Prostate gland (tissue), 2 donors: ENCODE data around the gene HSD17B1. TPM values are rescaled to one million over a fixed set of nuclear protein-coding genes. Genes with fewer than 3 reads are reported as not detected.
"Not testable (repeated sequence)": the region's sequence is repeated elsewhere in the genome, so short reads cannot be mapped to it uniquely, and the experiment has no call there.

Source experiments
- DNase-seq: peaks from one replicate; pipeline ENCODE4 v3.0.0-alpha.2; 2019; ENCODE audit warnings: low spot score
- H3K27ac ChIP-seq, 2 donors: fragments of 200-600 bp; sonication (generic); 2 replicates each; pipeline ENCODE4 v1.5.1; 2017 to 2019
- H3K27me3 ChIP-seq: fragments of 200-600 bp; sonication (generic); replicated peaks from 2 replicates; pipeline ENCODE4 v1.5.1; 2019; ENCODE audit not compliant: insufficient read depth
- H3K36me3 ChIP-seq, 2 donors: fragments of 200-600 bp; sonication (generic); 1 replicate in 1 of 2; 2 replicates in 1 of 2; pipeline versions ENCODE4 v1.5.1 to v1.8.1; 2017 to 2019
- H3K4me1 ChIP-seq: fragments of 200-600 bp; sonication (generic); replicated peaks from 2 replicates; pipeline ENCODE4 v1.5.1; 2019
- H3K4me3 ChIP-seq, 2 donors: fragments of 200-600 bp; sonication (generic); 2 replicates each; pipeline ENCODE4 v1.5.1; 2017 to 2019
- H3K9me3 ChIP-seq: fragments of 200-600 bp; sonication (generic); 2 replicates; pipeline ENCODE4 v1.5.1; 2017
- CTCF ChIP-seq, 4 experiments: fragments of 200-600 bp in 2 of 4; fragments of 450-650 bp in 2 of 4; sonication (generic) in 2 of 4; IDR thresholded peaks; 1 replicate in 3 of 4; 2 replicates in 1 of 4; pipeline ENCODE4 v1.5.1; 2016 to 2019; ENCODE audit warnings: antibody characterized with exemption in 4 of 4, mild to moderate bottlenecking in 2 of 4, moderate library complexity in 2 of 4
- POLR2A ChIP-seq: fragments of 450-650 bp; IDR thresholded peaks from one replicate; pipeline ENCODE4 v1.6.1; 2016; ENCODE audit warnings: antibody characterized with exemption, mild to moderate bottlenecking
- POLR2AphosphoS5 ChIP-seq: sonication (generic); formaldehyde crosslinking; IDR thresholded peaks from one replicate; pipeline ENCODE4 v1.6.1; 2017; ENCODE audit warnings: antibody characterized with exemption
- WGBS: methylation state at CpG from one replicate; pipeline ENCODE4 v1.1.5; 2018; 5-methylcytosine and 5-hydroxymethylcytosine counted together
- intact Hi-C: fragments of 100-400 bp; cut with DNase I; formaldehyde crosslinking; loops from one replicate; pipeline ENCODE4 v1.14.2; 2022
- total RNA-seq, 2 donors: library from RNA; depleted of rRNA; stranded (reverse); fragments of >200 nt; gene quantifications; one replicate each; pipeline ENCODE4 v1.1.0, GENCODE V29; 2016

The HSD17B1 gene
- total RNA-seq, 2 donors from 2014 or later = 4.1 to 16.2 TPM

- intact Hi-C loops = no loop called here
Measured at GRCh38 chr17:42538482-42538881, 14.2 kb upstream of the HSD17B1 start.

GRCh38 chr17:42540558-42540957 lies 12.2 kb upstream of the HSD17B1 start:
- H3K9me3 ChIP-seq, H3K27ac ChIP-seq, DNase-seq, intact Hi-C loops, H3K27me3 ChIP-seq, H3K4me3 ChIP-seq, H3K36me3 ChIP-seq, H3K4me1 ChIP-seq: not testable (repeated sequence)
- WGBS = 95% methylated on average over 4 of the region's 4 CpGs

More at GRCh38 chr17:42538482-42538881, 14.2 kb upstream of the HSD17B1 start:
- H3K4me3 ChIP-seq = no peak overlapping the region
- no peaks in the 10 kb centered on the region for H3K36me3 ChIP-seq
- H3K4me1 ChIP-seq = peaks cover 8% of the 10 kb centered on the region
- TF ChIP-seq POLR2AphosphoS5 = no peak
- TF ChIP-seq CTCF (IDR thresholded peaks at IDR 0.05) = no peak
- no peaks in the 10 kb centered on the region for H3K27me3 ChIP-seq
- DNase-seq = no peak
- no peaks in the 10 kb centered on the region for H3K9me3 ChIP-seq
- H3K27ac ChIP-seq = no peak overlapping the region
- 95% methylated on average over 14 of the region's 14 CpGs for WGBS

DNA sequence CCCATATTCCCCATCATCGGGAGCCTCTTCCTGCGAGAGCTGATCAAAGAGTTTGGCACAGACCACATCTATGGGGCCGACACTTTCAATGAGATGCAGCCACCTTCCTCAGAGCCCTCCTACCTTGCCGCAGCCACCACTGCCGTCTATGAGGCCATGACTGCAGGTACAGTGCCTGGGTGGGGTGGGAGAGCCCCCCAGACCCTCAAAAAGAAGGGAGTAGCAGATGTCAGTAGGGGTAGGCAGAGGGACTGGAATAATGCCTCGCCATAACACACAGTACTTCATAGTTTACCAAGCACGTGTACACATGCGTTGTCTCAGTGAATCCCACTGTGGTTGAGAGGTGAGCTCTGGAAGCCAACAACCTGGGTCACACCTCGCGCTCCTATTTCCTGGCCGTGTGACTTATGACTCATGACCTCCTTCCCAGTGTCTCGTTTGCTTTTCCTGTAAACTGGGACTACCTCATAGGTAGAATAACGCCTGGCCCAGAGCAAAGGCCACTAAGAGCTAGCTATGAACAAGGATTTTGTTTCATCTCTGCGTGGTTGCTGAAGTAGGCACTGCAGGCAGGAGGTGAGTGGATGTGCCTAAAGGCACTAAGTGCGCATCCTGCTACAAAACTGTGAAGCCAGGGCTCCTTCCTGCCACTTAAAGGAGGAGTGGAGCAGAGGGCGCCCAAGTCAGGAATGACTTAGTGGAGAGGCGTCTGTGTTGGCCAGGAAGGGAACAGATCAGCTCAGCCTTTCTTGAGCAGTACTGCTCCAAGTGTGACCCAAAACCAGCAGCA lies 11.5 kb upstream of the HSD17B1 start:
- WGBS = 71% methylated on average over 15 of the region's 17 CpGs
- TF ChIP-seq POLR2AphosphoS5 = no peak
- TF ChIP-seq POLR2A = no peak
- no peak for TF ChIP-seq CTCF (IDR thresholded peaks at IDR 0.05)
- Histone ChIP-seq H3K4me1 (peaks cover 8% of the 10 kb centered on the region), H3K27me3 (no peaks in the 10 kb centered on the region), H3K4me3 (no peak overlapping the region), H3K36me3 (no peaks in the 10 kb centered on the region), H3K9me3 (no peaks in the 10 kb centered on the region), H3K27ac (no peak overlapping the region)
- DNase-seq = no peak
- intact Hi-C loops = no loop called here

- Histone ChIP-seq H3K9me3 (no peaks in the 10 kb centered on the region), H3K4me1 (no peaks in the 10 kb centered on the region), H3K36me3 (no peaks in the 10 kb centered on the region), H3K4me3 (no peak overlapping the region), H3K27me3 (no peaks in the 10 kb centered on the region), H3K27ac (no peak overlapping the region)
- no peak for TF ChIP-seq CTCF (IDR thresholded peaks at IDR 0.05)
- TF ChIP-seq POLR2A = no peak
- no peak for TF ChIP-seq POLR2AphosphoS5
- intact Hi-C loops = no loop called here
- no peak for DNase-seq
- WGBS = 89% methylated on average over 39 of the region's 39 CpGs
Measured at GRCh38 chr17:42543190-42544079, 9.3 kb upstream of the HSD17B1 start.

DNA sequence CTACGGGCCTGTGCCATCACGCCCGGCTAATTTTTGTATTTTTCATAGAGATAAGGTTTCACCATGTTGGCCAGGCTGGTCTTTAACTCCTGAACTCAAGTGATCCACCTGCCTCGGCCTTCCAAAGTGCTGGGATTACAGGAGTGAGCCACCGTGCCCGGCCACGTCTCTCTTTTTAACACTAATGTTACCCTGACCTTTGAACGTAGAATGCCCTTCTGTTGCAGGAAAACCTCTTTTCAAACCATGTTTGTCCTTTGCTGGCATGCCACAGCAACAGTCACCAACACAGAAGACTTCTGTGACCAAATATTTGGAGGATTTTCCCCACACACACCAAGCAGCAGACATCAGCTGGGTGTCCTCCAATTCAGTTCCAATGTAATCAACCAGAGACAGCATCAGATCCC lies 7.8 kb upstream of the HSD17B1 start:
- 78% methylated on average over 8 of the region's 8 CpGs for WGBS
- no peaks in the 10 kb centered on the region for H3K36me3 ChIP-seq
- TF ChIP-seq POLR2AphosphoS5 (no peak), CTCF (IDR thresholded peaks at IDR 0.05) (no peak), POLR2A (no peak)
- H3K27ac ChIP-seq = no peak overlapping the region
- no peaks in the 10 kb centered on the region for H3K27me3 ChIP-seq
- no peaks in the 10 kb centered on the region for H3K4me1 ChIP-seq
- no peak overlapping the region for H3K4me3 ChIP-seq
- intact Hi-C loops = no loop called here
- no peaks in the 10 kb centered on the region for H3K9me3 ChIP-seq
- no peak for DNase-seq

- H3K4me3 ChIP-seq, intact Hi-C loops, H3K27ac ChIP-seq, DNase-seq, H3K4me1 ChIP-seq, H3K27me3 ChIP-seq, H3K36me3 ChIP-seq, H3K9me3 ChIP-seq: not testable (repeated sequence)
- 88% methylated on average over 9 of the region's 9 CpGs for WGBS
Measured at GRCh38 chr17:42545755-42546505, 6.8 kb upstream of the HSD17B1 start.
